ENCODE data around the gene SLC7A8. TPM values are rescaled to one million over a fixed set of nuclear protein-coding genes. Genes with fewer than 3 reads are reported as not detected.

The SLC7A8 gene
- total RNA-seq, 4 donors from 2014 or later = 45.2 to 67.7 (median 53.2) TPM

DNA sequence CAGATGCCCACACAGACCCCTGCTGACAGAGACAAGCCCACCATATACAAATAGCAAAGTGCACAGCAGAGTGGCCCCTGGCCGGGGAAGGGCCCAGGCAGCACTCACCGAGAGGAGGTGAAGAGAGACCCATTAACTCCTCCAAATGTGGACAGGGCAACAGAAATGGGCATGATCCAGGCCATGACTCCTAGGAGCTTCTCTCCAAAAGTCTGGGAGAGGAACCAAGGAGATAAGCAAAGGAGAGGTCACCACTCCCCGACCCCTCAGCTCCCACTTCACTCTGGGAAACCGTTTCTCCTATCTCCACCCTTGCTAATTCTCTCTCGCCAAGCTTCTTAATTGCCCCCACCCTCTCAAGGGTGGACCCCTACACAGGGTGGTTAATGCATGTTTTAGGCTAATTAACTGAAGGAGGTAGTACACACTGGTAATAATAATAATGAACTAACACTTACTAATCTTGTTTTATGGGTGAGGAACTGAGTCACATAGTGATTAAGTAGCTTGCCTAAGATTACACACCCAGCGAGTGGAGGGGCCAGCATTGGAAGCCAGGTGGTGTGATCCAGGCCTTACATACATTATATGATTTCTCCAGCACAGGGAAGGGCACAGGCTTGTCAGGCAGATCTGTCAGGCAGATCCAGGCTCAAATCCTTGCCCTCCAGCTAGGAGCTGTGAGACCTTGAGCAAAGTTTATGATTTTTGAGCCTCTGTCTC is 45.5 kb downstream of the SLC7A8 start:
- Histone ChIP-seq H3K27ac (peak overlapping the region; percentile 83), H3K4me1 (peaks cover 34% of the 10 kb centered on the region), H3K27me3 (no peaks in the 10 kb centered on the region)

DNA sequence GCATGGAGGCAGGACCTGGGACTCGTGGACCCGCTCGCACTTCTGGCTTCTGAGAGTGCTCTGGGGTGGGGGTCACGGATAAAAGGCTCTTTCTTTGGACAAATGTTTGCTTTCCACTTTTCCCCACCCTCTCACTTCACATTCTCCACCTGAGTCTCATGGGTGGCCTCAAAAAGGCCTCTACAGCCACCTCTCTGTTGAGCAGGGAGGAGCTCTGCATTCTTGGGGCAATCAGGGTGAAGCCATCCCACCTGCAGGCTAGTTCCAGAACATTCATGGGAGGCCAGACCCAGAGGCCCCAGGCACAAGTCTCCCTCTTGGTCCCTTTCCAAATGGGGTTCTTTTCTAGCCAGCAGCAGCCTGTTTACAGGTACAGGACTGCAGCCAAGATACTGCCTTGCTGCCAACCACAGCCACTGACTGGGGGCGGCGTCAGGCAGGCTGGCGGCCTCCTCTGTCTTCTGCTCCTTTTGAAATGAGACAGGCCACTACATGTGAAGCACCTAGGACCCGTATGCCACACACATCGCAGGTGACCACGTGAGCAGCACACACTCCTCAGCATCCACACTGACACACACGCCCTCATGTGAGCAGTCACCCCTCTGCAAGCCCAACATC is 46.2 kb downstream of the SLC7A8 start:
- peaks cover 27% of the 10 kb centered on the region for H3K4me1 ChIP-seq
- TF ChIP-seq POLR2AphosphoS5 (IDR thresholded peaks at IDR 0.05) (no peak), POLR2A (IDR thresholded peaks at IDR 0.05) (no peak), EP300 (IDR thresholded peaks at IDR 0.05) (no peak)
- TF ChIP-seq, protein P1, sequence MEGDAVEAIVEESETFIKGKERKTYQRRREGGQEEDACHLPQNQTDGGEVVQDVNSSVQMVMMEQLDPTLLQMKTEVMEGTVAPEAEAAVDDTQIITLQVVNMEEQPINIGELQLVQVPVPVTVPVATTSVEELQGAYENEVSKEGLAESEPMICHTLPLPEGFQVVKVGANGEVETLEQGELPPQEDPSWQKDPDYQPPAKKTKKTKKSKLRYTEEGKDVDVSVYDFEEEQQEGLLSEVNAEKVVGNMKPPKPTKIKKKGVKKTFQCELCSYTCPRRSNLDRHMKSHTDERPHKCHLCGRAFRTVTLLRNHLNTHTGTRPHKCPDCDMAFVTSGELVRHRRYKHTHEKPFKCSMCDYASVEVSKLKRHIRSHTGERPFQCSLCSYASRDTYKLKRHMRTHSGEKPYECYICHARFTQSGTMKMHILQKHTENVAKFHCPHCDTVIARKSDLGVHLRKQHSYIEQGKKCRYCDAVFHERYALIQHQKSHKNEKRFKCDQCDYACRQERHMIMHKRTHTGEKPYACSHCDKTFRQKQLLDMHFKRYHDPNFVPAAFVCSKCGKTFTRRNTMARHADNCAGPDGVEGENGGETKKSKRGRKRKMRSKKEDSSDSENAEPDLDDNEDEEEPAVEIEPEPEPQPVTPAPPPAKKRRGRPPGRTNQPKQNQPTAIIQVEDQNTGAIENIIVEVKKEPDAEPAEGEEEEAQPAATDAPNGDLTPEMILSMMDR (IDR thresholded peaks at IDR 0.05) = no peak
- DNase-seq (ENCODE audit: low spot score in 2 of 2) = no peak
- no peak overlapping the region for H3K4me3 ChIP-seq
- no peaks in the 10 kb centered on the region for H3K9me3 ChIP-seq
- WGBS = 64% methylated on average over 9 of the region's 11 CpGs
- peaks cover 26% of the 10 kb centered on the region for H3K36me3 ChIP-seq
- peak overlapping the region; percentile 83 for H3K27ac ChIP-seq
- H3K27me3 ChIP-seq = no peaks in the 10 kb centered on the region

More for the DNA sequence above, 45.5 kb downstream of the SLC7A8 start:
- no peak for DNase-seq (ENCODE audit: low spot score in 2 of 2)
- no peak overlapping the region for H3K4me3 ChIP-seq
- whole genome bisulfite sequencing = 64% methylated on average over 6 of the region's 6 CpGs
- peaks cover 26% of the 10 kb centered on the region for H3K36me3 ChIP-seq
- TF ChIP-seq POLR2A (IDR thresholded peaks at IDR 0.05) (no peak), POLR2AphosphoS5 (IDR thresholded peaks at IDR 0.05) (no peak), EP300 (IDR thresholded peaks at IDR 0.05) (no peak)
- TF ChIP-seq, protein P1 (IDR thresholded peaks at IDR 0.05) = no peak
- no peaks in the 10 kb centered on the region for H3K9me3 ChIP-seq

DNA sequence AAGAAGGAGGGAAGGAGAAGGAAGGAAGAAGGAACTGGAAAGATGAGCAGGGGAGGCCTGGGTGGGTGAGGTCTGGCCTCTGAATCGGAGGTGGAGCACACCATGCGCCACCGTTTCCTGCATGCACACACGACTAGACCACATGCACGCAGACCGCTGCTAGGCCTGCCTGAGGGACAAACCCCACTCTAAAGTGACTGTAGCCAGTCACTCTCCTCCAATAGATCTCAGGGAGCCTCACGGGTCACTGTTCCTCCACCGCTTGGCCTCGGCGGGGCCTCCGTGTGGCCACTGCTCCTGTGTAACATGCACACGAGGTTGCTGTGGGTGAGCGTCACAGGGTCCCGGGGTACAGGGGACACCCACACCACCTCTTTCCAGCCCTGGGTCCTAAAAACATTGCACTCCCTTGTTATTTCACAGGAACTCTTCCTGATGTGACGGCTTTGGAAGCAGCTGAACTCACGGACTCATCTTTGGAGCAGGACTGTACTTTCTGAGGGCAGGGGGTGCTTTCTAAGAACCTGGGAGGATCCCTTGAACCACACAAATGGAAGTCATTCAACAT is 46.8 kb downstream of the SLC7A8 start:
- Histone ChIP-seq H3K36me3 (peaks cover 26% of the 10 kb centered on the region), H3K27ac (no peak overlapping the region), H3K4me1 (peaks cover 20% of the 10 kb centered on the region), H3K27me3 (no peaks in the 10 kb centered on the region), H3K9me3 (no peaks in the 10 kb centered on the region), H3K4me3 (no peak overlapping the region)
- WGBS = 91% methylated on average over 13 of the region's 16 CpGs
- TF ChIP-seq, protein P1 (IDR thresholded peaks at IDR 0.05) = no peak
- no peak for TF ChIP-seq EP300 (IDR thresholded peaks at IDR 0.05)
- no peak for TF ChIP-seq POLR2A (IDR thresholded peaks at IDR 0.05)
- no peak for TF ChIP-seq POLR2AphosphoS5 (IDR thresholded peaks at IDR 0.05)
- no peak for DNase-seq (ENCODE audit: low spot score in 2 of 2)

DNA sequence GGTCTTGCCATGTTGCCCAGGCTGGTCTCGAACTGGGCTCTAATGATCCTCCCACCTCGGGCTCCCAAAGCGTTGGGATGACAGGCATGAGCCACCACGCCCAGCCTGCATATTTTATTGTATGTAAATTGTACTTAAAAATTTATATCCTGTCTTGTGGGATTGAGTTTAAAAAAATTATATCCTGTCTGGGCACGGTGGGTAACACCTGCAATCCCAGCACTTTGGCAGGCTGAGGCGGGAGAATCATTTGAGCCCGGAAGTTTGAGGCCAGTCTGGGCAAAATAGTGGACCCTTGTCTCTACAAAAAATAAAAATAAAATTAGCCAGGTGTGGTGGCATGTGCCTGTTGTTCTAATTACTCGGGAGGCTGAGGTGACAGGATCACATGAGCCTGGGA is 50.5 kb downstream of the SLC7A8 start:
- H3K27ac ChIP-seq = no peak overlapping the region
- TF ChIP-seq EP300 (IDR thresholded peaks at IDR 0.05) (no peak), POLR2A (IDR thresholded peaks at IDR 0.05) (no peak), POLR2AphosphoS5 (IDR thresholded peaks at IDR 0.05) (no peak)
- TF ChIP-seq, protein P1 (IDR thresholded peaks at IDR 0.05) = no peak
- peaks cover 30% of the 10 kb centered on the region for H3K4me1 ChIP-seq
- H3K36me3 ChIP-seq = peaks cover 28% of the 10 kb centered on the region
- no peaks in the 10 kb centered on the region for H3K9me3 ChIP-seq
- H3K27me3 ChIP-seq = no peaks in the 10 kb centered on the region
- no peak overlapping the region for H3K4me3 ChIP-seq
- 65% methylated on average over 8 of the region's 8 CpGs for WGBS
- no peak for DNase-seq (ENCODE audit: low spot score in 2 of 2)

DNA sequence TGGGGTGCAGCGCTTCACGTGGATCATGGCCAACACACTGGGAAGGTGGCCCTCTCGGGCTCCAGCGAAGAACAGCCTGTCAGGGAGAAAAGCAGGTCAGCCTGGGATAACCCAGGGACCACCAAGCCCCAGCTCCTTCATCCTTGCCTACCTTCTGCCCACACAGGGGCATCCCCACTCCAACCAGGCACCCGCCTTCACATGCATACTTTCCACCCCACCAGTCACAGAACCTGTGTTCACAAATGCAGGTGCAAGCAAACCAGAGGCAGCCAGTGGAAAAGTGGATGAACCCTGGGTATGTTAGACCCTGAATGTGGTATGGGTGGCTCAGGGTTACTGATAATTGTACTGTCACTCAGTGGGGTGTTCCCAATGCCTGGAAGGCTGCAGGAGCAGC is 52.0 kb downstream of the SLC7A8 start:
- DNase-seq (ENCODE audit: low spot score in 2 of 2) = no peak
- Histone ChIP-seq H3K9me3 (no peaks in the 10 kb centered on the region), H3K4me3 (no peak overlapping the region), H3K4me1 (peaks cover 21% of the 10 kb centered on the region), H3K27me3 (no peaks in the 10 kb centered on the region), H3K36me3 (peaks cover 34% of the 10 kb centered on the region), H3K27ac (no peak overlapping the region)
- 94% methylated on average over 5 of the region's 5 CpGs for WGBS
- TF ChIP-seq EP300 (IDR thresholded peaks at IDR 0.05) = no peak
- no peak for TF ChIP-seq POLR2A (IDR thresholded peaks at IDR 0.05)
- no peak for TF ChIP-seq POLR2AphosphoS5 (IDR thresholded peaks at IDR 0.05)
- TF ChIP-seq, protein P1 (IDR thresholded peaks at IDR 0.05) = no peak

Measured in suprapubic skin (tissue), 4 donors.